Epithelial cell of proximal tubule (primary cell): Measurements from ENCODE around the gene PLEKHG4. TPM values are rescaled to one million over a fixed set of nuclear protein-coding genes. Genes with fewer than 3 reads are reported as not detected.

Experiments
- DNase-seq: peaks from one replicate; pipeline ENCODE4 v3.0.0-alpha.2; 2011; ENCODE audit warnings: low read depth
- H3K4me3 ChIP-seq: 2 replicates; pipeline ENCODE4 v1.5.1; 2011; ENCODE audit warnings: low read depth, mild to moderate bottlenecking, low read length
- CTCF ChIP-seq: conservative IDR thresholded peaks from 2 replicates; pipeline ENCODE4 v1.5.1; 2012; ENCODE audit warnings: low read depth, mild to moderate bottlenecking, low read length
- total RNA-seq: library from RNA; depleted of rRNA; stranded (reverse); fragments of >200 nt; gene quantifications from 2 replicates; pipeline ENCODE4 v1.2.3, GENCODE V29; 2015

PLEKHG4 gene
- total RNA-seq, 1 donor from 2014 or later: 10.2 TPM

DNA sequence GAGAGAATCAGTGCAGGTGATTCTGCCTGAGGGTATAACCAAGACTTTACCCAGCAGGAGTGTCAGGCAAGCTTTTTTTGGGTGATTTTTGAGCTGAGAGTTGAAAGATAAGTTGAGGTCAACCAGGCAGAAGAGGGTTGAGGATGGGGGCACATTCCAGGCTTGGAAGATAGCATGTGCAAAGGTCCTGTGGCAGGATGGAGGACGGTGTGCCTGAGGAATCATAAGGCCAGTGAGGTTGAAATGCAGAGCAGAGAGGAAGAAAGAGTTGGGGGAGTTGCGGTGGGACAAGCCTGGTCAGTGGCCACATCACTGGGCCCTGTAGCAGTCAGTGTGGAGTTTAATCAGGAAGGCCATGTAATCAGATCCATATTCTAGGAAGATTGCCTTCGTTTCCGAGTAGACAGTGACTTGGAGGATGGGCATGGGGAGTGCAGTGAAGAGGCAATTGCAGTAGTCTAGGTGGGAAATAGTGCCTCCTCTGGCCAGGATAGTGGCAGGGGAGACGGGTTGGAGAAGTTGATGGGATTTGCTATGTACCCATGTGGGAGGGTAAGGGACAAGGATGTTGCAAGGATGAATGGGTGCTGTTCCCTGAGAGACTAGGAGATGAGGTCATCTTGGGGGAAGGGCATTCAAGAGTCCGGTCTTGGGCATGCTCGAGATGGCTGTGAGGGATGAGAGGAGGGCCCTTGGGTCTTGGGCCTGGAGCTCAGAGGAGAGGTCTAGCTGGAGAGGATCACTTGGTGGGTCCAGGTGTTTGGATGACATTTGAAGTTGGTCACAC, 3.9 kb downstream of the PLEKHG4 start:
- H3K4me3 ChIP-seq: no peak overlapping the region
- no peak for TF ChIP-seq CTCF
- no peak for DNase-seq

DNA sequence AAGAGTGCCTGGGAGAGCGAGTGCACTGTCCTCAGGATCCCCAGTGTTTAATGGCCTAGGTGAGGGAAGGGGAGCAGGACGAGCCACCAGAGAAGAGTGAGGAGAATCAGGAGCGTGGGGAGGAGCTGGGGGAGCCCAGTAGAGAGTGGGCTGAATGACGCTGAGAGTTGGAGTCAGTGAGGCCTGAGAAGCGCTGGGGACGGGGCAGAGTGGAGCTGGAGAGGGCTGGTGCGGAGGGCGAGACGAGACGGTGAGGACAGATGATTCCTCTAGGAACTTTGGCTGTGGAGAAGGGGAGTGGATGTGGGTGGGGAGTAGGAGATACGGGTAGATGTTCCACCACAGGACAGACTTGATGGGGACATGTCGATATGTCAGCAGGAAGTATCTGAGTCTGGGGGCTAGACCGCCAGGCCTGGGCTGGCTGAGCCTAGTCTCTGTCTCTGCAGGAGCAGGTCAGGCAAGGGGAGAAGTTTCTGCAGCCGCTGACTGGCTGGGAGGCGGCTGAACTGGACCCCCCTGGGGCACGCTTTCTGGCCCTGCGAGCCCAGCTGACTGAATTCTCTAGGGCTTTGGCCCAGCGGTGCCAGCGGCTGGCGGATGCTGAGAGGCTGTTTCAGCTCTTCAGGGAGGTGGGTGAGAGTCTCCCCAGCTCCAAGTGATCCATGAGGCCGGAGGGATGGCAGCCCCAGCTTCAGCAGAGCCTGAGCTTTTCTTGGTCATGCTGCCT, 4.7 kb downstream of the PLEKHG4 start:
- no peak for DNase-seq
- no peak overlapping the region for H3K4me3 ChIP-seq
- TF ChIP-seq CTCF: no peak

DNA sequence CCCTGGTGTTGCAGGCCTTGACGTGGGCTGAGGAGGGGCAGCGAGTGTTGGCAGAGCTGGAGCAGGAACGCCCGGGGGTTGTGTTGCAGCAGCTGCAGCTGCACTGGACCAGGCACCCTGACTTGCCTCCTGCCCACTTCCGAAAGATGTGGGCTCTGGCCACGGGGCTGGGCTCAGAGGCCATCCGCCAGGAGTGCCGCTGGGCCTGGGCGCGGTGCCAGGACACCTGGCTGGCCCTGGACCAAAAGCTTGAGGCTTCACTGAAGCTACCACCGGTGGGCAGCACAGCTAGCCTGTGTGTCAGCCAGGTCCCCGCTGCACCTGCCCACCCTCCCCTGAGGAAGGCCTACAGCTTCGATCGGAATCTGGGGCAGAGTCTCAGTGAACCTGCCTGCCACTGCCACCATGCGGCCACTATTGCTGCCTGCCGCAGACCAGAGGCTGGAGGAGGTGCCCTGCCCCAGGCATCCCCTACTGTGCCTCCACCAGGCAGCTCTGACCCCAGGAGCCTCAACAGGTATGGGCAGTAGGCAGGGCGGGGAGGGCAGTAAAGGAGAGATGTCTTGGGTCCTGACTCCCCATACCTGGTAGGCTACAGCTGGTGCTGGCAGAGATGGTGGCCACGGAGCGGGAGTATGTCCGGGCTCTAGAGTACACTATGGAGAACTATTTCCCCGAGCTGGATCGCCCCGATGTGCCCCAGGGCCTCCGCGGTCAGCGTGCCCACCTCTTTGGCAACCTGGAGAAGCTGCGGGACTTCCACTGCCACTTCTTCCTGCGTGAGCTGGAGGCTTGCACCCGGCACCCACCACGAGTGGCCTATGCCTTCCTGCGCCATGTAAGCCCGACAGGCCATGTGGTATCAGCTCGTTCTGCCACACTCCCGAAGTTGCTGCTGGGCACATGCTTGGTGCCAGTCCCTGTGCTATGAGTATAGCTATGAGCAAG, 5.6 kb downstream of the PLEKHG4 start:
- TF ChIP-seq CTCF: peak; percentile 60
- H3K4me3 ChIP-seq: no peak overlapping the region
- no peak for DNase-seq

DNA sequence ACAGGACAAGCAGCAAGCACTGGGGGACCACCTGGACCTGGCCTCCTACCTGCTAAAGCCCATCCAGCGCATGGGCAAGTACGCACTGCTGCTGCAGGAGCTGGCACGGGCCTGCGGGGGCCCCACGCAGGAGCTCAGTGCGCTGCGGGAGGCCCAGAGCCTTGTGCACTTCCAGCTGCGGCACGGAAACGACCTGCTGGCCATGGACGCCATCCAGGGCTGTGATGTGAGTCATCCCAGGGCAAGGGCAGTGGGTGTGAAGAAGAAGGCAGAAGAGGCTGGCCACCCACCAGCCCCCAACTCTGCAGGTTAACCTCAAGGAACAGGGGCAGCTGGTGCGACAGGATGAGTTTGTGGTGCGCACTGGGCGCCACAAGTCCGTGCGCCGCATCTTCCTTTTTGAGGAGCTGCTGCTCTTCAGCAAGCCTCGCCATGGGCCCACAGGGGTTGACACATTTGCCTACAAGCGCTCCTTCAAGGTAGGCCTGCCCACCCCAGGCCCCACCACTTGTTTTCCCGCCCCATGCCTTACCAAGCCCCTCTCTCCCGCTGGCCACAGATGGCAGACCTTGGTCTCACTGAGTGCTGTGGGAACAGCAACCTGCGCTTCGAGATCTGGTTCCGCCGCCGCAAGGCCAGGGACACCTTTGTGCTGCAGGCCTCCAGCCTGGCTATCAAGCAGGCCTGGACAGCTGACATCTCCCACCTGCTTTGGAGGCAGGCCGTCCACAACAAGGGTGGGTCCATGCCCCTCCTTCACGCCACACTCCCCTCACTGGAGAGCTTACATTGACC, 7.3 kb downstream of the PLEKHG4 start:
- H3K4me3 ChIP-seq: no peak overlapping the region
- no peak for DNase-seq
- TF ChIP-seq CTCF: no peak

DNA sequence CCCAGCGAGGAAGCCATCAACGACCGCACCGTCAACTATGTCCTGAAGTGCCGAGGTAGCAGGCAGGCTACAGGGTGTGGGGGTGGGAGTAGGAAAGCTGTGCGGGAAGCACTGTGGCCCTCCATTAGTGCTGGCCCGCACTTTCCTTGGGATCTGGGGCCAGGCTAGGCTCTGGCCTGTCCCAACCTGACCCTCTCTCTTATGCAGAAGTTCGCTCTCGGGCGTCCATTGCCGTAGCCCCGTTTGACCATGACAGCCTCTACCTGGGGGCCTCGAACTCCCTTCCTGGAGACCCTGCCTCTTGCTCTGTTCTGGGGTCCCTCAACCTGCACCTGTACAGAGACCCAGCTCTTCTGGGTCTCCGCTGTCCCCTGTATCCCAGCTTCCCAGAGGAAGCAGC, 8.6 kb downstream of the PLEKHG4 start:
- H3K4me3 ChIP-seq: no peak overlapping the region
- no peak for TF ChIP-seq CTCF
- DNase-seq: no peak

- TF ChIP-seq CTCF: no peak
- DNase-seq: no peak
- no peak overlapping the region for H3K4me3 ChIP-seq
Observed at GRCh38 chr16:67291461-67291860, 12.1 kb downstream of the PLEKHG4 start.
